Mucosa of rectum (tissue), 2 donors: ENCODE results near the gene BRI3BP.

Experiments
- H3K27ac ChIP-seq, 2 donors: one replicate each; pipeline ENCODE4 v1.7.0; 2013; ENCODE audit warnings: inconsistent platforms in 2 of 2, low read depth in 2 of 2, low read length in 2 of 2
- H3K27me3 ChIP-seq, 2 donors: one replicate each; pipeline ENCODE4 v1.7.0; 2013; ENCODE audit warnings: low read length in 2 of 2; ENCODE audit not compliant: control insufficient read depth in 2 of 2, insufficient read depth in 2 of 2
- H3K36me3 ChIP-seq, 2 donors: one replicate each; pipeline ENCODE4 v1.7.0; 2013; ENCODE audit warnings: low read length in 2 of 2; ENCODE audit not compliant: control insufficient read depth in 2 of 2, insufficient read depth in 2 of 2
- H3K4me1 ChIP-seq, 2 donors: one replicate each; pipeline ENCODE4 v1.7.0; 2013; ENCODE audit warnings: low read length in 2 of 2, mild to moderate bottlenecking in 1 of 2; ENCODE audit not compliant: control insufficient read depth in 2 of 2, insufficient read depth in 2 of 2
- H3K4me3 ChIP-seq, 2 donors: one replicate each; pipeline ENCODE4 v1.7.0; 2013; ENCODE audit warnings: low read length in 2 of 2
- H3K9ac ChIP-seq, 2 donors: one replicate each; pipeline ENCODE4 v1.7.0; 2013; ENCODE audit warnings: low read length in 2 of 2, low read depth in 1 of 2, mild to moderate bottlenecking in 1 of 2
- H3K9me3 ChIP-seq, 2 donors: one replicate each; pipeline ENCODE4 v1.7.0; 2013; ENCODE audit warnings: low read length in 2 of 2; ENCODE audit not compliant: control insufficient read depth in 2 of 2
- donor health status: healthy.
- donor health status: Normal muscosa, but diverticular disease.

The BRI3BP gene

GRCh38 chr12:124998705-124999104 is 5.3 kb downstream of the BRI3BP start:
- Histone ChIP-seq H3K9ac (no peak overlapping the region), H3K4me3 (no peak overlapping the region), H3K36me3 (peaks cover 0 to 3% of the 10 kb centered on the region in 2 donors), H3K27me3 (no peaks in the 10 kb centered on the region), H3K4me1 (peaks cover 4 to 11% of the 10 kb centered on the region in 2 donors), H3K27ac (no peak overlapping the region), H3K9me3 (no peaks in the 10 kb centered on the region)

- no peaks in the 10 kb centered on the region for H3K27me3 ChIP-seq
Observed at GRCh38 chr12:125001636-125002035, 8.2 kb downstream of the BRI3BP start.

DNA sequence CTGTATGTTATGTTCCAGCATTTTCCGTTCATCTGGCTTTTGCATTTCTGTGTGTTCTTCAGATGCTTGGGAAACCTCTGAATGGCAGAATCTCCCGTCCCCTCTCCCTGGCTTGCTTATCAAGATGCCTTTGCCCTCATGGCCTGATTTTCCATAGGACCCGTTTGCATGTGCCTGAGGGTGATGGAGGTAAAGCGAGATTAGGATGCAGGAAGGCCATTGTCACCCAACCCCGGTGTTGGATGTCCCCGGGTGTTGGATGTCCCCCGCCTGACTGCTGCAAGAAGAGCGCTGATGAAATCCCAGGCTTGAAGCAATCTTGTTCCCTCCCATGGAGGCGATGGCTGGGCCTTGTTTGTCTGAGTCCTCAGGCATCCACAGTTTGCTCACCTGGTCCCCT is 9.6 kb downstream of the BRI3BP start:
- Histone ChIP-seq H3K27ac (no peak overlapping the region), H3K9ac (no peak overlapping the region), H3K9me3 (no peaks in the 10 kb centered on the region), H3K4me3 (no peak overlapping the region), H3K36me3 (peaks cover 0 to 3% of the 10 kb centered on the region in 2 donors), H3K4me1 (no peaks in the 10 kb centered on the region), H3K27me3 (no peaks in the 10 kb centered on the region)

More at GRCh38 chr12:125001636-125002035, 8.2 kb downstream of the BRI3BP start:
- H3K4me1 ChIP-seq, result no peaks in the 10 kb centered on the region
- peaks cover 0 to 3% of the 10 kb centered on the region in 2 donors for H3K36me3 ChIP-seq
- no peak overlapping the region for H3K4me3 ChIP-seq
- no peak overlapping the region for H3K27ac ChIP-seq
- H3K9ac ChIP-seq, result no peak overlapping the region
- H3K9me3 ChIP-seq, result no peaks in the 10 kb centered on the region

DNA sequence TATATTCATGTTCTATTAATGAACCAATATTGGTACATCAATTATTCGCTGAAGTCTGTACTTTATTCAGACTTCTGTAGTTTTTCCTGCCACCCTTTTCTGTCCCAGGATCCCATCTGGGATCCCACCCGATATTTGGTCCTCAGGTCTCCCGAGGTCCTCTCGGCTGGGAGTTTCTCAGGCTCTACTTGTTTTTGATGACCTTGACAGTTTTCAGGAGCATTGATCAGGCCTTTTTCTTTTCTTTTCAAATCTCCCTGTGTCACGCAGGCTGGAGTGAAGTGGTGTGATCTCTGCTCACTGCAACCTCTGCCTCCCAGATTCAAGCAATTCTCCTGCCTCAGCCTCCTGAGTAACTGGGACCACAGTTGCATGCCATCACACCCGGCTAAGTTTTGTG is 11.2 kb downstream of the BRI3BP start:
- Histone ChIP-seq H3K27ac (no peak overlapping the region), H3K9ac (no peak overlapping the region), H3K4me3 (no peak overlapping the region), H3K27me3 (no peaks in the 10 kb centered on the region), H3K4me1 (no peaks in the 10 kb centered on the region), H3K9me3 (no peaks in the 10 kb centered on the region), H3K36me3 (peaks cover 0 to 3% of the 10 kb centered on the region in 2 donors)

DNA sequence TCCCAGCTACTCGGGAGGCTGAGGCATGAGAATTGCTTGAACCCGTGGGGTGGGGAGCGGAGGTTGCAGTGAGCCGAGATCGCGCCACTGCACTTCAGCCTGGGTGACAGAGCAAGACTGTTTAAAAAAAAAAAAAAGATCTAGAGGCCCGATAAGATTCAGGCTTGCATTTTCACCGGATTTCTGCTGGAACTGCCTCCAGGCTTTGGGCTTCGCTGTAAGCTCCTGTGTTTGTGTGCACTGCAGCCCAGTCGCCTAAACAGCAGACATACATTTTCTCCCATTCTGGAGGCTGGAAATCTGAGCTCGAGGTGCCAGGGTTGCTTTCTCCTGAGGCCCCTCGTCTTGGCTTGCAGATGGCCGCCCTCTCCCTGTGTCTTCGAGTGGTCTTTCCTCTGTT is 12.2 kb downstream of the BRI3BP start:
- H3K4me3 ChIP-seq, result no peak overlapping the region
- H3K4me1 ChIP-seq, result no peaks in the 10 kb centered on the region
- H3K36me3 ChIP-seq, result peaks cover 0 to 7% of the 10 kb centered on the region in 2 donors
- no peak overlapping the region for H3K27ac ChIP-seq
- no peaks in the 10 kb centered on the region for H3K9me3 ChIP-seq
- no peak overlapping the region for H3K9ac ChIP-seq
- H3K27me3 ChIP-seq, result no peaks in the 10 kb centered on the region

DNA sequence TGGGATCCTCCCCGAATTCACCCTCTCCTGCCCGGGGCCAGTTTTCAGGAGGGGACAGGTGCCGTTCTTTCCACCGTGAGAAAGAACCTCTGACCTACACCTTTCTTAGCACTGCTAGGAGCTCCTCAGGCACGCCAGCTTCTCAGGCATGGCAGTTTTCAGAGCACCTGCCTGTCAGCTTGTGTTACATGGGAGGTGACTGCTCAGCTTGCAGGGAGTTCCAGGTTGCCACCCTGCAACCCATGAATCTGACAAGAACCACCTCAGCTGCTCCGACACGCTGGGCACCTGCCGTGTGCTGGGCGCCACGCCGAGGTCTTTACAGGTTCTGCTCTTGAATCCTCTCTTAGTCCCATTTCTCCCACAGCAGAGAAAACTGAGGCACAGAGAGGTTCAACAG is 12.9 kb downstream of the BRI3BP start:
- Histone ChIP-seq H3K4me1 (no peaks in the 10 kb centered on the region), H3K4me3 (no peak overlapping the region), H3K9ac (no peak overlapping the region), H3K27ac (no peak overlapping the region), H3K27me3 (no peaks in the 10 kb centered on the region), H3K36me3 (peaks cover 0 to 8% of the 10 kb centered on the region in 2 donors), H3K9me3 (no peaks in the 10 kb centered on the region)

- H3K4me3 ChIP-seq, result no peak overlapping the region
- H3K9ac ChIP-seq, result no peak overlapping the region
- no peaks in the 10 kb centered on the region for H3K4me1 ChIP-seq
- no peaks in the 10 kb centered on the region for H3K9me3 ChIP-seq
- peaks cover 11 to 34% of the 10 kb centered on the region in 2 donors for H3K36me3 ChIP-seq
- no peak overlapping the region for H3K27ac ChIP-seq
- H3K27me3 ChIP-seq, result no peaks in the 10 kb centered on the region
Observed at GRCh38 chr12:125013816-125014442, 20.5 kb downstream of the BRI3BP start.

- Histone ChIP-seq H3K9ac (no peak overlapping the region), H3K27ac (no peak overlapping the region)
Observed at GRCh38 chr12:125014526-125014925, 21.1 kb downstream of the BRI3BP start.

GRCh38 chr12:125015680-125016310 is 22.4 kb downstream of the BRI3BP start:
- peaks cover 14 to 33% of the 10 kb centered on the region in 2 donors for H3K36me3 ChIP-seq
- no peaks in the 10 kb centered on the region for H3K27me3 ChIP-seq
- H3K9me3 ChIP-seq, result no peaks in the 10 kb centered on the region
- no peaks in the 10 kb centered on the region for H3K4me1 ChIP-seq
- no peak overlapping the region for H3K27ac ChIP-seq
- no peak overlapping the region for H3K9ac ChIP-seq
- H3K4me3 ChIP-seq, result no peak overlapping the region

More at GRCh38 chr12:125014526-125014925, 21.1 kb downstream of the BRI3BP start:
- H3K27me3 ChIP-seq, result no peaks in the 10 kb centered on the region
- H3K4me3 ChIP-seq, result no peak overlapping the region
- no peaks in the 10 kb centered on the region for H3K4me1 ChIP-seq
- H3K36me3 ChIP-seq, result peaks cover 14 to 37% of the 10 kb centered on the region in 2 donors
- H3K9me3 ChIP-seq, result no peaks in the 10 kb centered on the region

DNA sequence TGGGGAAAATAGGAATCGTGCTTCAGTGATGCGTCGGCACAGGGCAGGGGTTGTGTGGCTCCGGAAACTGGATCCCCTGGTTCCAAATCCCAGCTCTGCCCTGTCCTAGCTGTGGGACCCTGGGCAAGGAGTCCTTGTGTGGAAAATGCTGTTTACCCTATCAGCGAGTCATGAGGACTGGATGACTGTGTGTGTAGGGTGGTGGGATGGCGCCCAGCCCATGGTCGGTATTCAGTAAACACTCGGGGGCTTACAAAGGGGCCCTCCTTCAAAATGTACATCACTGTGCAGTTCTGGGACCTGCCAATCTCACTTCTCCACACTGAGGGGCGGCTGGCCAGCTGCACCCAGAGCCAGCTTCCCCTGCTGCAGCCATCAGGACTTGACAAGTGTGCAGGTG is 24.4 kb downstream of the BRI3BP start:
- Histone ChIP-seq H3K4me3 (no peak overlapping the region), H3K4me1 (no peaks in the 10 kb centered on the region), H3K27ac (no peak overlapping the region), H3K9ac (no peak overlapping the region), H3K9me3 (no peaks in the 10 kb centered on the region), H3K27me3 (no peaks in the 10 kb centered on the region), H3K36me3 (peaks cover 14 to 31% of the 10 kb centered on the region in 2 donors)
